NCI-H774 (cell line): ENCODE data around the gene CYBRD1.

Experiments used
- DNase-seq: peaks from one replicate; lab custom pipeline; 2025; lab: John Stamatoyannopoulos, UW

Gene CYBRD1

DNA sequence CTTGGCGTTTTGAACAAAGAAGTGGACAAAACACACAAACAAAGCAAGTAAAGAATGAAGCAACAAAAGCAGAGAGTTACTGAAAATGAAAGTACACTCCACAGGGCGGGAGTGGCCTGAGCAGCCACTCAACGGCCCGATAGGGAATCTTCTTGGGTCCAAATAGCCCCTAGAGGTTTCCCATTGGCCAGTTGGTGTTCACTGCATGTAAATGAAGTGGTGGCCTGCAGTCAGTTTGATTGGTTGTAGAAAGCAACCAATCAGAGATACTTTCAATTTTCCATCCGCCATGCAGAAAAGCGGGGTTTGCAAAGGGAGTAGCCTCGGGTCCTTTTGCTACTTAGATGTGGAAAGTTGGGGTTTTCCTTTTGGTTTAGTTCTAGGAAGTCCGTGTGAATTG, 31.6 kb downstream of the CYBRD1 start:
- DNase-seq: peak; percentile 90

- DNase-seq: no peak
Measured at GRCh38 chr2:171554991-171555615, 32.8 kb downstream of the CYBRD1 start.

- DNase-seq: no peak
Measured at GRCh38 chr2:171557363-171557762, 35.1 kb downstream of the CYBRD1 start.

- no peak for DNase-seq
Measured at GRCh38 chr2:171563301-171563700, 41.0 kb downstream of the CYBRD1 start.

DNA sequence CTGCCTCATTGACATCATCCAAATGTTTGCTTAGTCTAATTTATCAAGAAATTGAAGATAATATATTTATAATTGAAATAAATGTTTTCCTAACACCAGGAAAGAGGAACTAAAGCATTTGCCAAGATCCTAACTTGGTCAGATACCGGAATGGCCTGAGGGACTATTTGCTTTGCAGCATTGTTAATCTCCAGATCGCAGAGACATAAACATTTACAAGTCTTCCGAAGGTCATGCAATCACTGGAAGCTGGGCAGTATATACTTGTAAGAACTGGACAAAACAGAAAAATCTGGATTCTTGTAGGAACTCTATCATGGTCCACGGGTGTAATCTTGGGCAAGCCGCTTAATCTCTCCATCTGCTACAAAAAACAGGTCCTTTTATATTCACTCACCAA, 42.2 kb downstream of the CYBRD1 start:
- DNase-seq: no peak

- no peak for DNase-seq
Measured at GRCh38 chr2:171566057-171566456, 43.8 kb downstream of the CYBRD1 start.

GRCh38 chr2:171566753-171567152, 44.5 kb downstream of the CYBRD1 start:
- no peak for DNase-seq

GRCh38 chr2:171568089-171568488, 45.8 kb downstream of the CYBRD1 start:
- no peak for DNase-seq

DNA sequence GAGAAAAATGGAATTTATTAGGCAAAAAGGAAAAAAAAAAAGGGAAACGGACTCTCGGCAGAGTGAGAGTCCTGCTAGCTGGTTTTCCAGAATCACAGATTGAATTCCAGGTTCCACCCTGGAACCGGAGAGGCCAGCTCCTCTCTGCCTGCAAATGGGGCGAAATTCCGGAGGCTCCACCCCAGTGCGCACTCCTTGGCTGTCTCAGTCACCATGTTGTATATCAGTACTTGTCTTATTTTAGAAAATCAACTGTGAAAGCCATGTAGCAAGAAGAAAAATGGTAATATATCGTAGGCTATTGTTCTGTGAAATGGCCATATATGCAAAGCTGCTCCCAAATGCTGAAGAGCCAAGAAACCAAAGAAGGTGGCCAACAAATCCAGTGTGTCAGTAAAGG, 49.4 kb downstream of the CYBRD1 start:
- DNase-seq: no peak

DNA sequence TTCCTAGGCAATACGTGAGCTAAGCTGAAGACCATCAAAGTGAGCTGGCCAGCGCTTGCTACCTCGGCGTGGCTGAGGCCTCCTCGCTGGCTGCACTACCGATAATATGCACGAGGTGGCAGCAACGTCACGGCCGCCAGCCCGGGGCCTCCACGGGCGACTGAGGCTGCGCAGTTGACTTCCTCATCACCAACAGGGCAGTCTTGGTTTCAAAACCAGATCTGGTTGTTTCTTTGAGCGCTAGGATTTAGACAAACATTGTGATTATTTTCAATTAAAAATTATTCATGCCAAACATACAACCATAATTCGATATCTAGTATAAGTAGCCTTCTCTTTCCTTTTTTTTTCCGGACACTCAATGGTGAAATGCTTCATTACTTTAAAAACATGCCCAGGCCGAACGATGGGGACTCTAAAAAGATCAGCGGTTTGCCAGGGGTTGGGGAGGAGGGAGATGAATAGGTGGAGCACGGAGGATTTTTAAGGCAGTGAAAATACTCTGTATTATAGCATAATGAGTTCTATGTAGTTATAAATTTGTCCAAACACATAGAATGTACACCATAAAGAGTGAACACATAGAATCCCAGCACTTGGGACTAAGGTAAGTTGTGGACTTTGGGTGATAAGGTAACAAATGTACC, 52.0 kb downstream of the CYBRD1 start:
- peak; percentile 38 for DNase-seq

DNA sequence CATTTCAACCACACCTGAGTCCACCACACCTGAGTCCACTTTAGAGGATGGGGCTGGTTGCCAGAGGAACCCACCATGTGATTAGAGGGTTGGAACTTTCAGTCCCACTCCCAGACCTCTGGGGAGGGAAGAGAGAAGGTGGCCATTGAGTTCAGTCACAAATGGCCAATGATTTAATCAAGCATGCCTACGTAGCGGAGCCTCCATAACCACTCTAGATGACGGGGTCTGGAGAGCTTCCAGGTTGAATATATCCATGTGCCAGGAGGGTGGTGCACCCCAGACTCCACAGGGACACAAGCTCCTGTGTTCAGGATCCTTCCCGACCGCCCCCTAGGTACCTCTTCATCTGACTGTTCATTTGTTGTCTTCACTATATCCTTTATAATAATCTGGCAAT, 53.3 kb downstream of the CYBRD1 start:
- no peak for DNase-seq

DNA sequence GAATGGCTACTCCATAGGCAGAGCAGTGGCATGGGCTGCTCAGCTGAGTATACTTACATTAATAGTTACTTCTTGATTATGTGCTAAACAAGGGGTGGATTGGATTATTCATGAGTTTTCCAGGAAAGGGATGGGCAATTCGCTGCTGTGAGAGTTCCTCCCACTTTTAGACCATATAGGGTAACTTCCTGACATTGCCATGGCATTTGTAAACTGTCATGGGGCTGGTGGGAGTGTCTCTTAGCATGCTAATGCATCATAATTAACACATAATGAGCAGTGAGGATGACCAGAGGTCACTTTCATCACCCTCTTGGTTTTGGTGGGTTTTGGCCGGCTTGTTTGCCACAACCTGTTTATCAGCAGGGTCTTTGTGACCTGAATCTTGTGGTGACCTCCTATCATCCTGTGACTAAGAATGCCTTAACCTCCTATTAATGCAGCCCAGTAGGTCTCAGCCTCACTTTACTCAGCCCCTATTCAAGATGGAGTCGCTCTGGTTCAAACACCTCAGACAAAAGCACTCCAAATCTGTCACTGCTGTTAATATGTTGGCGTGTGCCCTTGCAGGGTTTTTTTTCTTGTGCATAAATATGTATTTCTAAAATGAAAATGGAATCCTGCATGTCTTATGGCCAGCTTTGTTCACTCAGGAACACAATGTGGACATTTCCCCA, 56.0 kb downstream of the CYBRD1 start:
- no peak for DNase-seq

DNA sequence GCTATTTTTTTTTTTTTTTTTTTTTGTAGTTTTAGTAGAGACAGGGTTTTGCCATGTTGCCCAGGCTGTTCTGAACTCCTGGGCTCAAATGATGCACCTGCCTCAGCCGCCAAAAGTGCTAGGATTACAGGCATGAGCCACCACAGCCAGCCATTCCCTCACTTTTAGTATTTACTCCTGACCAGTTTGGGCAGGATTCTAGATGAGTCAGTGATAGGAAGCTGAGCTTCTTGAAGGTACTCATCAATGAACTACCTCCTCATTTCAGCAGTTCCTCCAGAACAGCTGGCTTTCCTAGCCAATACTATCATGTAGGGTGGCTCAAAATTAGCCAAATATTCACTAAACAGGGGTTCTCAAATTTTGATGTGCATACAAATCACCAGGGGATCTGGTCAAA, 57.2 kb downstream of the CYBRD1 start:
- no peak for DNase-seq

DNA sequence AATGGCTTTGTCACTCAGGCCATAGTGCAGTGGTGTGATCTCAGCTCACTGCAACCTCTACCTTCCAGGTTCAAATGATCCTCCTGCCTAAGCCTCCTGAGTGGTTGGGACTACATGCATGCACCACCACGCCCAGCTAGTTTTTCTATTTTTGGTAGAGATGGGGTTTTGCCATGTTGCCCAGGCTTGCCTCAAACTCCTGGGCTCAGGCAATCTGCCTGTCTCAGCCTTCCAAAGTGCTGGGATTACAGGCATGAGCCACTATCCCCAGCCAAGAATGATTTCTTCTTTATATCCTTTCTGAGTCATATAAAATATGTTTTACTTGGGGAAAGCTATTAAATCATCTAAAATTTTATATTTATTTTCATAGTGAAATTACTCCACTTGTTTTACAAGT, 61.3 kb downstream of the CYBRD1 start:
- no peak for DNase-seq

DNA sequence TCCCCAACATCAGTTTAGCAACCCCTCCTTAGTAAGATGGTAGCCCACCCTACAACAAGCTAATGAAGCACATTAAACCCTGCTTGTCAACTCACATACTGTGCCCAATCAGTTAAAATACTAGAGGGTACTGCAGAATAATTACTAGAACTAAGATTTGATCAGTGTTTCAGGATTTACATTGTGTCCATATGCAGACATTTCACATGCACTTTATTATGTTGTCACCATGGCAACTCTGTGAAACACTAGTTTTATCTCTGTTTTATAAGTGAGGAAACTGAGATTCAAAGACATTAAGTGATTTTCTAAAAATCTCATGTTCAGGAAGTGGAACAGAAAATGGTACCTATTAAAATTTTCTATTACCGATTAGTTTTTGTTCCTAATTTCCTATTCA, 61.7 kb downstream of the CYBRD1 start:
- DNase-seq: no peak

GRCh38 chr2:171587132-171587531, 64.9 kb downstream of the CYBRD1 start:
- DNase-seq: no peak

GRCh38 chr2:171587567-171587966, 65.3 kb downstream of the CYBRD1 start:
- no peak for DNase-seq

- DNase-seq: no peak
Measured at GRCh38 chr2:171590116-171590515, 67.8 kb downstream of the CYBRD1 start.

DNA sequence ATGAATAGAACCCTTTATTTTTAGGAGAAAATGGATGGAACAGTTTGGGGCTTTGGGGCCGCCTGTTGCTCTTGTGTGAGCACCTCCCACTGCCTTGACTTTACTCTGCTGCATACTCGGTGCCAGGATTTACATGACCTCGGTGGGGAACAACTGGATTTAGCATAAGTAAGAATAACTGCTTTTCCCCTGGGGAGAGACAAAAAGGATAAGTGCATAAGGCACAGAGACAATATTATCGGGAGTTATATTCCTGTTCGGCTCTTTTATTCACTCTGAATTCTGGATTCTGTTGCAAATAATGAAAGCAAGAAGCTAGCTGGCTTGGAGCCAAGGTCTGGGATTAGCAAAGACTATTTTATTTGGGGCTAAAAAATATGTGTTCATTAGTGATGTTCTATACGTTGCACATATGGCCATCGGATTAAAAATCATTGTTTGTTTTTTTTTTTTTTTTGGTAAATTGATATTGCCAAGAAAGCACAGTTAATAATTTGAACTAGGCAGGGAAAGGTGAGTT, 69.8 kb downstream of the CYBRD1 start:
- peak; percentile 11 for DNase-seq

GRCh38 chr2:171595456-171595855, 73.2 kb downstream of the CYBRD1 start:
- DNase-seq: no peak

DNA sequence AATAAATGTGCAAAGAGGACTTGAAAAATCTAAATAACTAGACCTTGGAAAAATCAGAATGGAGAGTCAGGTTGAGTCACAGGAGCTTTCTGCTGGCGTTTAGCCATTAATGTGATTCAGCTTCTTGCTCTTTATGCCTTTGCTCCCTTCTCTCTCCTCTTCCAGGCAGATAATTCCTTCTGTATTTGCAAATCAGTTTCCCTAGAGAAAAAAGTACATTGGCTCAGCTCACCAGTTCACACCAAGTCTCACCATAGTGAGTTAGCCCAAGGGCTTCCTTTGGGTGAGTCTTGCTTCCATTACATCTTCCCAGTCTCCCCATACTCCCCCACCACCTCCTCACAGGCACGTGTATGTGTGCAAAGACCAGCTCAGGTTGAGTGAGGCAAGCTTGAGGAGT, 73.6 kb downstream of the CYBRD1 start:
- no peak for DNase-seq

GRCh38 chr2:171598713-171599319, 76.5 kb downstream of the CYBRD1 start:
- peak; percentile 54 for DNase-seq

GRCh38 chr2:171600126-171600525, 77.9 kb downstream of the CYBRD1 start:
- no peak for DNase-seq
